SK-N-SH treated with all-trans-retinoic acid at 6 μM for 48 hours (cell line): ENCODE measurements around the gene COL26A1.

ENCODE experiments used
- BACH2 ChIP-seq: fragments of 250-450 bp; sonication (Bioruptor Pico); IDR thresholded peaks from 2 replicates; pipeline ENCODE4 v1.9.0; 2021; ENCODE audit warnings: mild to moderate bottlenecking, borderline replicate concordance
- TF ChIP-seq, protein P1 (sequence below): fragments of 250-450 bp; sonication (Bioruptor Pico); IDR thresholded peaks from 2 replicates; pipeline ENCODE4 v1.5.1; 2020; ENCODE audit warnings: low read depth, mild to moderate bottlenecking, moderate library complexity

DNA sequence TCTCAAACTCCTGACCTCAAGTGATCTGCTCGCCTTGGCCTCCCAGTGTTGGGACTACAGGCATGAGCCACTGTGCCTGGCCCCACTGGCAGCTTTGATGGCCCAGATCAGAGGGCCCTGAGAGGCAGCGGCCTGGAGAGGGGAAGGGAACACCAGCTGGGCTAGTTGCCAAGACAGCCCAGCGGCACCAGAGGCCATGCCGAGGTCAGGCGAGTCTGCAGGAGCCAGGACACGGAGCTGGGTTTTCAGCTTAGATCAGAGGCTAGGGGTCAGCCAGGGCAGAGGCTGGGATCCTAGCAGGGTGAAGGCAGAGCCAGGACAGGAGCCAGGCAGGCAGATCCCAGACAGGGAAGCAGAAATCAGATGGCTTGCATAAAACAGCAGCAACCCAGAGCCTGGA, 173.6 kb downstream of the COL26A1 start:
- TF ChIP-seq, protein P1, sequence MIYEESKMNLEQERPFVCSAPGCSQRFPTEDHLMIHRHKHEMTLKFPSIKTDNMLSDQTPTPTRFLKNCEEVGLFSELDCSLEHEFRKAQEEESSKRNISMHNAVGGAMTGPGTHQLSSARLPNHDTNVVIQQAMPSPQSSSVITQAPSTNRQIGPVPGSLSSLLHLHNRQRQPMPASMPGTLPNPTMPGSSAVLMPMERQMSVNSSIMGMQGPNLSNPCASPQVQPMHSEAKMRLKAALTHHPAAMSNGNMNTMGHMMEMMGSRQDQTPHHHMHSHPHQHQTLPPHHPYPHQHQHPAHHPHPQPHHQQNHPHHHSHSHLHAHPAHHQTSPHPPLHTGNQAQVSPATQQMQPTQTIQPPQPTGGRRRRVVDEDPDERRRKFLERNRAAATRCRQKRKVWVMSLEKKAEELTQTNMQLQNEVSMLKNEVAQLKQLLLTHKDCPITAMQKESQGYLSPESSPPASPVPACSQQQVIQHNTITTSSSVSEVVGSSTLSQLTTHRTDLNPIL: no peak
- TF ChIP-seq BACH2: no peak
